Measurements from ENCODE around the gene ZACN.

The ZACN gene

GRCh38 chr17:76075364-76076145 lies 3.4 kb upstream of the ZACN start:
- Histone ChIP-seq H4K20me1 (ENCODE audit: low read depth, low read length) (no peaks in the 10 kb centered on the region), H3K36me3 (ENCODE audit: low read length) (no peaks in the 10 kb centered on the region), H3K9ac (ENCODE audit: low read length) (no peak overlapping the region), H3K4me3 (ENCODE audit: insufficient read depth, low read length, poor library complexity, severe bottlenecking) (no peak overlapping the region), H3K9me2 (replicated peaks; ENCODE audit: insufficient read depth, low read length) (no peaks in the 10 kb centered on the region), H3K27ac (ENCODE audit: low read depth, low read length) (no peak overlapping the region), H3K79me2 (ENCODE audit: insufficient read depth, low read length) (peaks cover 24% of the 10 kb centered on the region), H2AFZ (ENCODE audit: low read depth, low read length, severe bottlenecking) (no peak overlapping the region), H3K9me3 (ENCODE audit: insufficient read depth, low read length) (no peaks in the 10 kb centered on the region), H3F3A (ENCODE audit: insufficient read depth) (peaks cover 12% of the 10 kb centered on the region), H3K4me2 (ENCODE audit: low read depth, low read length, poor library complexity, severe bottlenecking) (no peak overlapping the region), H3K27me3 (ENCODE audit: low read length) (no peaks in the 10 kb centered on the region)
- no peak for TF ChIP-seq EZH2phosphoT487 (conservative IDR thresholded peaks at IDR 0.05; ENCODE audit: low read length)

GRCh38 chr17:76076146-76076764 lies 2.7 kb upstream of the ZACN start:
- no peak overlapping the region for H3K27ac ChIP-seq (ENCODE audit: low read depth, low read length)
- H3K27me3 ChIP-seq (ENCODE audit: low read length): no peaks in the 10 kb centered on the region
- H3K36me3 ChIP-seq (ENCODE audit: low read length): no peaks in the 10 kb centered on the region
- no peak overlapping the region for H3K9ac ChIP-seq (ENCODE audit: low read length)
- no peak overlapping the region for H2AFZ ChIP-seq (ENCODE audit: low read depth, low read length, severe bottlenecking)
- H3K9me2 ChIP-seq (replicated peaks; ENCODE audit: insufficient read depth, low read length): no peaks in the 10 kb centered on the region
- H3K9me3 ChIP-seq (ENCODE audit: insufficient read depth, low read length): no peaks in the 10 kb centered on the region
- no peaks in the 10 kb centered on the region for H4K20me1 ChIP-seq (ENCODE audit: low read depth, low read length)
- no peak for TF ChIP-seq EZH2phosphoT487 (conservative IDR thresholded peaks at IDR 0.05; ENCODE audit: low read length)
- no peak for TF ChIP-seq CTCF (IDR thresholded peaks at IDR 0.05; ENCODE audit: insufficient read depth, low read length, poor library complexity, severe bottlenecking)
- H3K4me3 ChIP-seq (ENCODE audit: insufficient read depth, low read length, poor library complexity, severe bottlenecking): no peak overlapping the region
- no peak overlapping the region for H3K4me2 ChIP-seq (ENCODE audit: low read depth, low read length, poor library complexity, severe bottlenecking)
- H3F3A ChIP-seq (ENCODE audit: insufficient read depth): peaks cover 8% of the 10 kb centered on the region
- H3K79me2 ChIP-seq (ENCODE audit: insufficient read depth, low read length): peaks cover 17% of the 10 kb centered on the region

GRCh38 chr17:76076765-76077583 lies 2.0 kb upstream of the ZACN start:
- Histone ChIP-seq H3K27ac (ENCODE audit: low read depth, low read length) (no peak overlapping the region), H3K9me2 (replicated peaks; ENCODE audit: insufficient read depth, low read length) (no peaks in the 10 kb centered on the region), H4K20me1 (ENCODE audit: low read depth, low read length) (no peaks in the 10 kb centered on the region), H3K9ac (ENCODE audit: low read length) (no peak overlapping the region), H3K27me3 (ENCODE audit: low read length) (no peaks in the 10 kb centered on the region), H3K36me3 (ENCODE audit: low read length) (no peaks in the 10 kb centered on the region), H3K79me2 (ENCODE audit: insufficient read depth, low read length) (peaks cover 10% of the 10 kb centered on the region), H3K4me3 (ENCODE audit: insufficient read depth, low read length, poor library complexity, severe bottlenecking) (no peak overlapping the region), H3K4me2 (ENCODE audit: low read depth, low read length, poor library complexity, severe bottlenecking) (no peak overlapping the region), H3F3A (ENCODE audit: insufficient read depth) (peaks cover under 1% of the 10 kb centered on the region), H2AFZ (ENCODE audit: low read depth, low read length, severe bottlenecking) (no peak overlapping the region), H3K9me3 (ENCODE audit: insufficient read depth, low read length) (no peaks in the 10 kb centered on the region)
- TF ChIP-seq EZH2phosphoT487 (conservative IDR thresholded peaks at IDR 0.05; ENCODE audit: low read length) (no peak), CTCF (IDR thresholded peaks at IDR 0.05; ENCODE audit: insufficient read depth, low read length, poor library complexity, severe bottlenecking) (no peak)
